ENCODE data around the gene CDK5R2.

GRCh38 chr2:219000569-219000960 lies 41.1 kb downstream of the CDK5R2 start:
- no peak for TF ChIP-seq ZNF274 (IDR thresholded peaks at IDR 0.05; ENCODE audit: low read depth, low read length)
- no peak for TF ChIP-seq YY1 (IDR thresholded peaks at IDR 0.05; ENCODE audit: insufficient read depth, insufficient read length)
